LNCAP (cell line): ENCODE data around the gene LYPD6B.

Experiments
- TF ChIP-seq, protein P1 (sequence below): fragments of 450-650 bp; IDR thresholded peaks from 2 replicates; pipeline ENCODE4 v1.5.1; 2017; ENCODE audit warnings: mild to moderate bottlenecking

Gene LYPD6B

DNA sequence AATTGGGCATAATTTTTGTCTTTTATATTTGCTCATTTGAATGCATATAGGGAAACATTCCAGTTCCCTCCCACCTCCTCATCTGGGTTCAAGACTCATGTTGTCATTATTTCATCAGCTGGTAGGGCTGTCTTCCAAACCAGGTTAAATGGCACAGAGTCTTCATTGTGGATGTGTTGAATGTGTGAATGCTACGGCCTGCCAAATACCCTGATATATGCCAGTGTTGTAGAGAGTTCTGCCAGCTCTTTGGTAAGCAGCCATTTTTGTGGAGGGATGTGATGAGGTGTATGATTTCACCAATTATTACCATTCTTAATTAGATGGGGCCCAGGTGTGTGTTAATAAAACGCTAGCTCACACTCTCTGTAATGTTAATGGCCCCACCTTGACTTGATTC, 121.7 kb downstream of the LYPD6B start:
- TF ChIP-seq, protein P1, sequence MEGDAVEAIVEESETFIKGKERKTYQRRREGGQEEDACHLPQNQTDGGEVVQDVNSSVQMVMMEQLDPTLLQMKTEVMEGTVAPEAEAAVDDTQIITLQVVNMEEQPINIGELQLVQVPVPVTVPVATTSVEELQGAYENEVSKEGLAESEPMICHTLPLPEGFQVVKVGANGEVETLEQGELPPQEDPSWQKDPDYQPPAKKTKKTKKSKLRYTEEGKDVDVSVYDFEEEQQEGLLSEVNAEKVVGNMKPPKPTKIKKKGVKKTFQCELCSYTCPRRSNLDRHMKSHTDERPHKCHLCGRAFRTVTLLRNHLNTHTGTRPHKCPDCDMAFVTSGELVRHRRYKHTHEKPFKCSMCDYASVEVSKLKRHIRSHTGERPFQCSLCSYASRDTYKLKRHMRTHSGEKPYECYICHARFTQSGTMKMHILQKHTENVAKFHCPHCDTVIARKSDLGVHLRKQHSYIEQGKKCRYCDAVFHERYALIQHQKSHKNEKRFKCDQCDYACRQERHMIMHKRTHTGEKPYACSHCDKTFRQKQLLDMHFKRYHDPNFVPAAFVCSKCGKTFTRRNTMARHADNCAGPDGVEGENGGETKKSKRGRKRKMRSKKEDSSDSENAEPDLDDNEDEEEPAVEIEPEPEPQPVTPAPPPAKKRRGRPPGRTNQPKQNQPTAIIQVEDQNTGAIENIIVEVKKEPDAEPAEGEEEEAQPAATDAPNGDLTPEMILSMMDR, result no peak

DNA sequence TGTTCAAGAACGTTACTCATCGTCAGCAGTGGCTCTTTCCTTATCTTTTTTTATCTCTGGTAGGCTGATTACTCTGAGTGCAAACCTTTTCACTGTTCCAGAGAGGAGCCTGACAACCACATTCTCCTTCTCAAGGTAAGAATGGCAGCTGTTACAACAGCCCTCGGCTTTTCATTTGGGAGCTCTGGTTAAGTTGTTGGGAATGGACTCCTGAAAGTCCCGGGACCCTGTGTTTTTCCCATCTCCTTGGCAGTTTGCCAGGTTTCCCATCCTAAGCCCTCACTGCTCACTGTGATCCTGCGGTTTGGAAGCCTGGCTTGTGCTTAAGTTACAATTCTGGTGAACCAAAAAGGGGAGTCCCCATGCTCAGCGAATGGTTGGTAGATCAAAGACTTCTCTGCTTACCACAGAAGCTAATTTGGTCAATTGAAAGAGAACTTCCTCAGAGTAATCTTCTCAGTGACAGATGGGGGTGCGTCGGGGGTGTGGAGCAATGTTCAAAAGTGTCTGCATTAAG, 122.3 kb downstream of the LYPD6B start:
- TF ChIP-seq, protein P1, result no peak

DNA sequence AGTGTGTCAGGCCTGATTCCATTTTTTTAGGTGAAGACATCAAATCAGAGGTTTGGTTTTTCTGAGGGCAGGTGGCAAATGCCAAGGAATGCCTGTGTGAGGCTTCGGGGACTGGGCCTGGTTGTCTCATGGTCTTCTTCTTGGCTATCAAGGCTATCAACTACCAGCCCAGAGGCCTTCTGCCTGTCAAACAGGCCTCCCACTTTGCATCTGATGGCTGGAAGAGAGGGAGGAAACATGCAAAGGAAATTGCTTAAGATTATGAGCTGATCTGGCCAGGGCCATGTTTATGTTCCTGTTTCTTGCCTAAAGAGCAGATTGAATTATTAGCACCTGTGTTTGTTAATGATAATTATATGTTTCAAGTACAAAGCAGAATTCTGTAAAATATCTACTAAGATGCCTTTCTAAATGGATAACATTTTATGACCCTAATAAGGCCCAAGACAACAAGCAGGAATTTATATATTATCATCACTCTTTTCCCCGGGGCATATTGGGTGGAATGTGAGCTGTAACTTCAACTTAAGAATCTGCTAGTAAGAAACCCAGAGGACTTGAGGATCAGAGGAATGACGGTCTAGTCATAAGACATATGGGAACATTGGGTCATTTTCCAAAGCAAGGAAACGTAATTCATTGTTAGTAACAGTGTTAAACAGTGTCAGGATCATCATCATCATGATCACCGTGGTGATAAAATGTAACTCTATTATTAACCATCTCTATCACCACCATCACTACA, 123.2 kb downstream of the LYPD6B start:
- TF ChIP-seq, protein P1, result no peak

DNA sequence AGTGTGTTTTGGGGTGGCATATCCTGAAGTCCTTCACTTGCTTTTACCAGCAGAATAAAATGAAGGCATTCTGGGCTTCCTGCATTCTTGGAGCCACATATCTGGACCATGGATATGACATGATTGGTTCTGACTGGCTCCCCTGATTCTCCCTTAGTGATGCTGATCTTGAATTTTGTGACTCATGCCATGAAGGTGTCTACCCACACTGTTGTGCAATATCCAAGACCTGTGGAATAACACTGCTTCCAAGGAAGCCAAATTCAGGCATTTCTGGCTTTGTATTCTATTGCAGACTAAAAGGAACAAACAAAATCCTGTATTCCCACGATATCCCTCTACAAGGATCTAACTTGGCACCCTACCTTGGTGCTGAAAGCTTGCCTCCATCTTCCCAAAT, 125.8 kb downstream of the LYPD6B start:
- TF ChIP-seq, protein P1, result no peak

DNA sequence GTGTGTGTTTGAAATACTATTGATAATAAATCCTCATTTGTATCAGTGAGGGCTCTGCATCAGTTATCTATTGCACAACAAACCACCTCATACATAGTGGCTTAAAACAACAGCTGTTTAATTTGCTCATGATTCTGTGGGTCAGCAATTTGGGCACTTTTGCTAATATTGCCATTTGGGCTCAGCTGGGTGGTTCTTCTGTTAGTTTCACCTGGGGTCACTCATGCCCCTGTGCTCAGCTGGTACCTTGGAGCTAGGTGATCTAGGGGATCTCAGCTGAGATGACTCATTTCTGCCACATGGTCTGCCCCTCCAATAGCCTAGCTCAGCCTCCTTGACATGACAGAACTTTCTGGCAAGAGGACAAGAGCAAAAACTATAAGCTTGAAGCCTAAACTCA, 126.3 kb downstream of the LYPD6B start:
- TF ChIP-seq, protein P1, result no peak

DNA sequence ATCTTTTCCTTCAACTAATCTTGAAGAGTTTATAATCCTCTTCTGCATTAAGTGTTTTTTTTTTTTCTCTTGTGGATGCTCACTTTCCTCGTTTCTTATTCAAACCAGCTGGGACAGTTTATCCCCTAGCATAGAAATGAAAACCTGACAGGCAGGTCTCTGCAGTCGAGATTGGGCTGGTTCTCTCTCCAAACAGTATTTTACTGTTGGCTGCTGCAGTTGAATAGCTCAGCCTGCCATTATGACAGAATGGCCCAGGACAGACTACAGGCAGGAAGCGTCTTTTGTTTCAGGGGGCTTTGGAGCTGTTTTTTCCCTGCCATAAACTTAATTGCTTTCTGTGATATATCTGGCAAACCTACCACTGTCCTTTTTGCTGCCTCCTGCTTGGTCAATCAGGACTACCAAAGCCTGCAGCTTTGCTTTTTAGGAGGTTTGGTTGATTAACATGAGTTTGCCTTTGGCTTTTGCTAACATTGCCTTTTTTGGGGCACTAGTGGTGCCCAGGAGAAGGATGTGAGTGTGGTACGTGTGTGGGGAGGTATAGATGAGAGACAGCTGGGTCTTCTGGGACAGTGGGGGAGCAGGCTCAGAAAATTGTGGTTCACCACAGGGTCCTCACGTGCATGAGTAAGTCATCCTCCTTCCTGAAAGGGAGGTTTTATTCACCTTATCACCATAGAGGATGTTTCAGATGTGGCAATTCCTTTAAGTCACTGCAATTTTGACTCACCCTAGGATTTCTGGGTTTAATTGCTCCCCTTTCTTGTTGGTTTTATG, 128.7 kb downstream of the LYPD6B start:
- TF ChIP-seq, protein P1, result no peak

DNA sequence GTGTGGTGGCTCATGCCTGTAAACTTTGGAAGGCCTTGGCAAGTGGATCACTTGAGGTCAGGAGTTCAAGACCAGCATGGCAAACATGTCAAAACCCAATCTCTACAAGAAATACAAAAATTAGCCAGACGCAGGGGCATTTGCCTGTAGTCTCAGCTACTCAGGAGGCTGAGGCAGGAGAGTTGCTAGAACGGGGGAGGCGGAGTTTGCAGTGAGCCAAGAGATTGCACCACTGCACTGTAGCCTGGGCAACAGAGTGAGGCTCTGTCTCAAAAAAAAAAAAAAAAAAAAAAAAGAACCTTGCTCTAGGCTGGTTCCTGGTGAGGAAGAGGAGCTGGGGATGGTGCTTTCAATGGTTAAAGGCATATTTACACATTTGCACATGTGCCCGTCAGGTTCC, 129.4 kb downstream of the LYPD6B start:
- TF ChIP-seq, protein P1, result no peak
